Measurements from ENCODE around the gene CCDC40.

GRCh38 chr17:80082403-80083135 lies 46.1 kb downstream of the CCDC40 start:
- TF ChIP-seq EZH2phosphoT487 (IDR thresholded peaks at IDR 0.05; ENCODE audit: insufficient read depth, low read depth) (no peak), EZH2 (IDR thresholded peaks at IDR 0.05; ENCODE audit: insufficient read depth, poor library complexity, severe bottlenecking) (no peak)

Measured in GM23248 (cell line).